OCI-LY7 (cell line): ENCODE data around the gene GNS.

ENCODE experiments used
- CTCF ChIP-seq: fragments of 200-600 bp; sonication (generic); conservative IDR thresholded peaks from 2 replicates; pipeline ENCODE4 v1.5.1; 2014; ENCODE audit warnings: mild to moderate bottlenecking, antibody characterized with exemption, low read length, moderate library complexity, mixed read lengths
- EZH2phosphoT487 ChIP-seq: fragments of 200-600 bp; sonication (generic); IDR thresholded peaks from 2 replicates; pipeline ENCODE4 v1.6.1; 2018; ENCODE audit warnings: low read depth, borderline replicate concordance, mild to moderate bottlenecking, mixed run types, antibody characterized with exemption, low read length, moderate library complexity, mixed read lengths

DNA sequence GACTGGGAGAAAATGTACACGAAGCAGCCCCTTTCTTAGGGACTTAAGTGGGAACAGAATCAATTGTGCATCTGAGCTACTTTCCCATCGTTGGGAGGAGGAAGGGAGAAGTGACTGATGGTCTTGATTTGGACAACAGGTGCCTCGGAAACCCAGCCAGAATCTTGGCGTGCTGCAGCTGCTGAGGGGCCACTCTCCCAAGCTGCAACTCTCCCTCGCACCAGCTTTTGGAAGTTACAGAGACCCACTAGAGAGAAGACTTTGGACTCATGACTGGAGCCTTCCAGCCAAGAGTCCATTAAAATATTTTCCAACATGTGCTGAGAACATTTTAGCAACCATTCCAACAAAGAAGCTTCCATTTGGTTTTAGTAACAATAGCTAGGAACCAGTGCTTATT is 52.3 kb downstream of the GNS start:
- TF ChIP-seq EZH2phosphoT487 (no peak), CTCF (no peak)
